Astrocyte of the cerebellum (primary cell): ENCODE measurements around the gene TGFBR3.

Experiments used
- DNase-seq: peaks from one replicate; pipeline ENCODE4 v3.0.0-alpha.2; 2011; ENCODE audit warnings: low read depth
- H3K4me3 ChIP-seq: 2 replicates; pipeline ENCODE4 v1.5.1; 2011; ENCODE audit warnings: mild to moderate bottlenecking, low read depth, low read length, moderate library complexity
- in situ Hi-C: cut with HindIII; loops from 2 replicates; pipeline ENCODE4 v1.10.0; 2017; ENCODE audit warnings: low sequenced_read_pairs
- TF ChIP-seq, protein P1 (sequence below): IDR thresholded peaks from 2 replicates; pipeline ENCODE4 v1.5.1; 2012; ENCODE audit warnings: low read length, low read depth, moderate library complexity, mild to moderate bottlenecking; ENCODE audit errors: missing control alignments

The TGFBR3 gene

DNA sequence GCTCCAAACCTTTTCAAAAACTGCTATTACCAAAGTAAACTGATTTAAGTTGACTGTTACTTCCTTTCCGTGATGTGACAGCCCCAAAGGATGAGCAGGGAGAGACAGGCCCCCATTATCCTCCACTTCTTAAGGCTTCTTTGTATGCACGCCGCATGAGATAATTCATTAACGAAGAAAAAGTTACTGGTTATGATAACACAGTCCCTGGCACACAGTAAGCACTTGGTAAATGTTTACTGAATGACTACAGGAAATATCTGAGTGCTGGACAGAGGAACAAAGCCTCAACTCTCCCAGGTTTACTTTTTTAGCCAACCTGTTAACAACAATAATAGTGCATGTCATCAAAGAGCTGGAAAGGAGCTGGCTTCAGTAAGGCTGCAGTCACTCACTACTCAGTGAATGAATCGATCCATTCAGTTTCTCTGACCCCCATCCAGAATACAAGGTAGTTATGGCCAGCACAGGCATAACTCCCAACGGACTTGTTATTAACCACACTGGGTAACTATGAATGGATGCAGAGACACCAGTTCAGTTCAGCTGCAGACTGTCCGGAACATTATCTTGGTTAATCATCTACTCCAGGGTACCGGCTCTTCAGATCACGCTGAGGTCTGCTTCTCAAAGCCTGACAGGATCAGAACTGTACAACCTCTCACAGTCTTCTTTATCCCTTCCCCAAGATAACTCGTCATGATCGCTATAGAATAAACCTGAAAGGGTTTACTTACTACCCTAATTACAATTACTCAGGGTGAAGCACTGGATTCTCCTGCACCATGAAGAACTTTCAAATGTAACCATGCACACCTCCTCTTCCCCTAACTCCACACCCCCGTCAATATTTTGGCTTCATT lies 58.3 kb downstream of the TGFBR3 start:
- H3K4me3 ChIP-seq, result no peak overlapping the region
- TF ChIP-seq, protein P1, sequence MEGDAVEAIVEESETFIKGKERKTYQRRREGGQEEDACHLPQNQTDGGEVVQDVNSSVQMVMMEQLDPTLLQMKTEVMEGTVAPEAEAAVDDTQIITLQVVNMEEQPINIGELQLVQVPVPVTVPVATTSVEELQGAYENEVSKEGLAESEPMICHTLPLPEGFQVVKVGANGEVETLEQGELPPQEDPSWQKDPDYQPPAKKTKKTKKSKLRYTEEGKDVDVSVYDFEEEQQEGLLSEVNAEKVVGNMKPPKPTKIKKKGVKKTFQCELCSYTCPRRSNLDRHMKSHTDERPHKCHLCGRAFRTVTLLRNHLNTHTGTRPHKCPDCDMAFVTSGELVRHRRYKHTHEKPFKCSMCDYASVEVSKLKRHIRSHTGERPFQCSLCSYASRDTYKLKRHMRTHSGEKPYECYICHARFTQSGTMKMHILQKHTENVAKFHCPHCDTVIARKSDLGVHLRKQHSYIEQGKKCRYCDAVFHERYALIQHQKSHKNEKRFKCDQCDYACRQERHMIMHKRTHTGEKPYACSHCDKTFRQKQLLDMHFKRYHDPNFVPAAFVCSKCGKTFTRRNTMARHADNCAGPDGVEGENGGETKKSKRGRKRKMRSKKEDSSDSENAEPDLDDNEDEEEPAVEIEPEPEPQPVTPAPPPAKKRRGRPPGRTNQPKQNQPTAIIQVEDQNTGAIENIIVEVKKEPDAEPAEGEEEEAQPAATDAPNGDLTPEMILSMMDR, result no peak
- in situ Hi-C loops, result no loop called here
- no peak for DNase-seq

DNA sequence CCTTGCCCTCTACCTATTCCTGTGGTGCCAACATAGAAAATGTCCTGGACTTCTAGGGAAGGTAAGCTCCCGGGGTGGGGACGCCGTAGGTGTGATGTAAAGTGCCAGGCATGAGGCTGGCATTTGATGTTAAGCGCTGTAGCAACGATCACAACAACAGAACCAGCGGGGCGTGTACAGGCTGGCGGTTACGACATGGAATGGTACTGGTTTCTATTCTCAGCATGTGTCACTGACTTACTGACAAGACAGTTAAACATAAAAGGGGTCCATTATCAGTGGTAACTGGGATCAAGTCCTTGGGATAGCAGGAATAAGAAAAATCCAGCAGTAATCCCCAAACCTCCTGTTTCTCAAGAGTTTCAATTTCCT lies 58.9 kb downstream of the TGFBR3 start:
- no peak for DNase-seq
- TF ChIP-seq, protein P1, result no peak
- H3K4me3 ChIP-seq, result no peak overlapping the region
- in situ Hi-C loops, result no loop called here

DNA sequence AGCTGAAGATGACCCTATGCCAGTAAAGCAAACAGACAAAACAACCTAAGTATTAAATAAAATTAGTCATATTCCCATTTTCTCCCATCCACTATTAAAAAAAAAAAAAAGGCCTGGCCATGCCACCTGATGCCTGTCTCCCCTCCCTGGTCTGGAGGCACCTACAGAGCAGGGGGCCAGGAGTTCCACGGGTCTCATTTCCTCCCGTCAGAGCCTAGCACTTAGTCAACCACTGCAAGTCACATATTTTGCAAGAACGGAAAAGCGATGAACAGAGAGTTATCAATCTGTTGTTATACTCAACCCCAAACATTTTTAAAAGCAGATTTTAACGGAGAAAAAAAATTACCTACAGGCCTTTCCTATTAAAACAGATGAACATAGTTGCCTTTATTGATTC lies 59.3 kb downstream of the TGFBR3 start:
- in situ Hi-C loops, result no loop called here
- TF ChIP-seq, protein P1, result no peak
- no peak for DNase-seq
- H3K4me3 ChIP-seq, result no peak overlapping the region

DNA sequence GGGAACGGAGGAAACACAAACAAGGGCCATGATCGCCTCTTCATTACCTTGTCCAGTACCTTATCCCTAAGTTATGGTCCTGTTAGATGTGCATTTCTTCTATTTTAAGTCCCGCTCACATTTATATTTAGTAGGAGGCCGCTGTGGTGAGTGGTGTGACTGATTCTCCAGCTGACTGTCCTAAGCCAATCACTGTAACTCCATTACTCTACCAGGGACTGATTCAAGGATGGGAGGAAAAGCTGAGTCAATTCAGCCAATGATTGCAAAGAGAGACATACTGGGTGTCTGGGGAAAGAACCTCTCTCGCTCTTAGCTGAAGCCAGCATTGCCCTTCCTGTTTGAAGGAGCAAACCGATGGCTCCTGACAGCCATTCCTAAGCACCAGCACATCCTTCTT lies 59.7 kb downstream of the TGFBR3 start:
- DNase-seq, result no peak
- in situ Hi-C loops, result no loop called here
- no peak overlapping the region for H3K4me3 ChIP-seq
- TF ChIP-seq, protein P1, result no peak

DNA sequence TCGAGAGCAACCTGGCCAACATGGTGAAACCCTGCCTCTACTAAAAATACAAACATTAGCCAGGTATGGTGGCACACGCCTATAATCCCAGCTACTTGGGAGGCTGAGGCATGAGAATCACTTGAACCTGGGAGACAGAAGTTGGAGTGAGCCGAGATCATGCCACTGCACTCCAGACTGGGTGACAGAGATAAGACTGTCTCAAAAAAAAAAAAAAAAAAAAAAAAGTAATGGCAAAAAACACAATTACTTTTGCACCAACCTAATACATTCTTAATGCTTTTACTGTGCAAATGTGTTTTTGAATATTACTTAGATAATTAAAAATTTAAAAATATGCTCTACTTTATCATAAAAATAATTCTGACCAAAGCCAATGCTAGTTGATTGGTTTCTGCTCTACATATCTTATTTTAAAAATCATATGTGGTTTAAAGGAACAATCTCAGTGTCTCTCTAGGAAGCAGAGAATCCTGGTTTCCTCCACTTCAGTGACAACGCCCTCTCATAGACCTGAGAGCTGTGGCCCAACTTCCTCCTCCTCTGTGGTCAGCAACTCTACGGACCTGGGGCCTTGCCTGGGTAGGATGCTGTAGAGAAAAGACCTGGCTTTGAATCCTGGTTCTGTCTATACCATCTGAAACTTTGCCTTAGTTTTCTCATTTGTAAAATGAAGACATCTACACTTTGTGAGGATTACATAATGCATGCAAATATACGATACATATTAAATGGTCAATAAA lies 64.7 kb downstream of the TGFBR3 start:
- no peak for DNase-seq
- in situ Hi-C loops, result no loop called here
- TF ChIP-seq, protein P1, result no peak
- H3K4me3 ChIP-seq, result no peak overlapping the region

DNA sequence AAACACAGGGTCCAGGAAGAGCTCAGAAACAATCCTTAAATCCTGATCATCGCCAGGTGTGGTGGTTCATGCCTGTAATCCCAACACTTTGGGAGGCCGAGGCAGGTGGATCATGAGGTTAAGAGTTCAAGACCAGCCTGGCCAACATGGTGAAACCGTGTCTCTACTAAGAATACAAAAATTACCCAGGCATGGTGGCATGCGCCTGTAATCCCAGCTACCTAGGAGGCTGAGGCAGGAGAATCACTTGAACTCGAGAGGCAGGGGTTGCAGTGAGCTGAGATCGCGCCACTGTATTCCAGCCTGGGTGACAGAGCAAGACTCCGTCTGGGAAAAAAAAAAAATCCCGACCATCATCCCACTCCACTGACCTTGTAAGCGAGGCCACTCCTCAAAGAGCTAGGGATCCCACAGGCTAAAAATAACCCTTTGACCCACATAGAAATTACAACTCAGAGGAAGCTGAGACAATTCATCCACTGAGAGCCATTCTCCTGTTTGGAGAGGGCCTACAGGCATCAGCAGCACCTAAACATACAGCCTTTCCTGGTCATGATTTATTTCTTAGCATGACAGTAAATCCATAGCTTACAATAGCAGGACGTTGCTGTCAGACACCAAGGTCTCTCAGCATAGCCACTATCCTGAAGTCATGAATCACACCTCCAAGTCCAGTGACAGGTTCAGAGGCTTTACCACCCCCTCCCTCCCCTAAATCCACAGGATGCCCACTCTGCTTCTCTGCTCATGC lies 66.7 kb downstream of the TGFBR3 start:
- in situ Hi-C loops, result no loop called here
- TF ChIP-seq, protein P1, result no peak
- no peak overlapping the region for H3K4me3 ChIP-seq
- no peak for DNase-seq
